HG03280 (cell line): ENCODE results near the gene FBXO28.
A peak's percentile ranks its signal among the peaks of the same experiment; 100 is the strongest.
"Not testable (repeated sequence)": the region's sequence is repeated elsewhere in the genome, so short reads cannot be mapped to it uniquely, and the experiment has no call there.

Source experiments
- ATAC-seq: cut with Tn5 transposase; IDR thresholded peaks from one replicate; pipeline ENCODE4 v1.9.1; 2021; ENCODE audit warnings: mild to moderate bottlenecking, moderate library complexity; ENCODE audit not compliant: unreplicated experiment

The FBXO28 gene

GRCh38 chr1:224113918-224114786, at the start of gene FBXO28:
FBXO28 (plus strand) TSS chr1:224114111; CDS start chr1:224114130, 19 bp downstream.
- peak; percentile 94 for ATAC-seq

- ATAC-seq, result no peak
Observed at GRCh38 chr1:224064150-224064549, 49.8 kb upstream of the FBXO28 start.

- no peak for ATAC-seq
Observed at GRCh38 chr1:224065455-224065854, 48.5 kb upstream of the FBXO28 start.

- no peak for ATAC-seq
Observed at GRCh38 chr1:224067207-224067606, 46.7 kb upstream of the FBXO28 start.

- ATAC-seq, result no peak
Observed at GRCh38 chr1:224067621-224068457, 46.1 kb upstream of the FBXO28 start.

GRCh38 chr1:224068458-224069072, 45.3 kb upstream of the FBXO28 start:
- no peak for ATAC-seq

- ATAC-seq, result no peak
Observed at GRCh38 chr1:224069138-224069537, 44.8 kb upstream of the FBXO28 start.

GRCh38 chr1:224070521-224070920, 43.4 kb upstream of the FBXO28 start:
- no peak for ATAC-seq

- no peak for ATAC-seq
Observed at GRCh38 chr1:224076407-224076806, 37.5 kb upstream of the FBXO28 start.

GRCh38 chr1:224079644-224080043, 34.3 kb upstream of the FBXO28 start:
- not testable (repeated sequence) for ATAC-seq

GRCh38 chr1:224080115-224080774, 33.7 kb upstream of the FBXO28 start:
- no peak for ATAC-seq

GRCh38 chr1:224081604-224082003, 32.3 kb upstream of the FBXO28 start:
- no peak for ATAC-seq

GRCh38 chr1:224082146-224082545, 31.8 kb upstream of the FBXO28 start:
- no peak for ATAC-seq

- no peak for ATAC-seq
Observed at GRCh38 chr1:224084867-224085266, 29.0 kb upstream of the FBXO28 start.

GRCh38 chr1:224085421-224086108, 28.3 kb upstream of the FBXO28 start:
- no peak for ATAC-seq

- no peak for ATAC-seq
Observed at GRCh38 chr1:224087286-224087794, 26.6 kb upstream of the FBXO28 start.

GRCh38 chr1:224089583-224089982, 24.3 kb upstream of the FBXO28 start:
- ATAC-seq, result no peak

- ATAC-seq, result no peak
Observed at GRCh38 chr1:224090116-224090515, 23.8 kb upstream of the FBXO28 start.

- ATAC-seq, result no peak
Observed at GRCh38 chr1:224092111-224092510, 21.8 kb upstream of the FBXO28 start.

GRCh38 chr1:224092601-224093000, 21.3 kb upstream of the FBXO28 start:
- ATAC-seq, result no peak
